GM19023 (cell line): ENCODE data around the gene ZXDB.
"Not testable (repeated sequence)": the region's sequence is repeated elsewhere in the genome, so short reads cannot be mapped to it uniquely, and the experiment has no call there.

Experiments
- ATAC-seq: cut with Tn5 transposase; IDR thresholded peaks from one replicate; pipeline ENCODE4 v1.9.1; 2021; ENCODE audit warnings: mild to moderate bottlenecking, moderate library complexity; ENCODE audit not compliant: unreplicated experiment

Gene ZXDB

DNA sequence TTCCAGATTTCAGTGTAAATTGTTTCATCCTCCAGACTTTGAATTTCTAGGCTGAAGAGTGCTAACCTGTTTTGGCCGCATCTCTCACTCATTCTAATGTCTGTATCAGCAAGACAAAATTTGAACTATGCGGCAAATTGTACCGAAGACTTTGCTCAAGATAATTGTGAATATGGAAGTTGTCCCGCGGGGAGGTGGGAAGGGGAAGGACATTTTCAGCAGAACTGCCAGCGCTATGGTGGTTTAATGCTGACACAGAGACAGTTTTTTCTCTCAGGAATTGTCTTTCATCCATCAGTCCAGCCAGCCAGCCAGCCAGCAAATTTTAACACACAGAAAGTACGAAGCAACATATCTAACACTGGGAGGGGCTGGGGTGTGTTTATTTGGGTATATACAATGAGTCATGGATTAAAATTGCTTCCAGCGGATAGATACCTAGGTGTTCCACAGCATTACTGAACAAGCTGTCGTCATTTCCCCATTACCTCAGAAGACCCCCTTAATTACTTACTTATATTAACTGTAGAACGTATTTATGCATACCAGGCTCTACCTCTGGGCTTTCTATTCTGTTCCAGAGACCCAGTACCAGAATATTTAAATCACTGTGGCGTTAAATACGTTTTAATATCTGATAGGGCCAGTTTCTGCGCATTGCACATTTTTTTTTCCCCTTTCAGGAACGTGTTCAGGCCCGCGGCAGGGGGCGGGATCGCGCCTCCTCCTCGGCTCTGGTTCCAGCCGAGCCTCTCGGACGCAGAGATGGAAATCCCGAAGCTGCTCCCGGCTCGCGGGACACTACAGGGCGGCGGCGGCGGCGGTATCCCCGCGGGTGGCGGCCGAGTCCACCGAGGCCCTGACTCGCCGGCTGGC is at the start of gene ZXDB:
ZXDB (plus strand) TSS at position 728 of the 876 bp plus-strand sequence; CDS start at position 766, 38 bp downstream.
- ATAC-seq: peak; percentile 52

- ATAC-seq: no peak
These were observed 26.6 kb upstream of the ZXDB start for GRCh38 chrX:57565198-57565597.

DNA sequence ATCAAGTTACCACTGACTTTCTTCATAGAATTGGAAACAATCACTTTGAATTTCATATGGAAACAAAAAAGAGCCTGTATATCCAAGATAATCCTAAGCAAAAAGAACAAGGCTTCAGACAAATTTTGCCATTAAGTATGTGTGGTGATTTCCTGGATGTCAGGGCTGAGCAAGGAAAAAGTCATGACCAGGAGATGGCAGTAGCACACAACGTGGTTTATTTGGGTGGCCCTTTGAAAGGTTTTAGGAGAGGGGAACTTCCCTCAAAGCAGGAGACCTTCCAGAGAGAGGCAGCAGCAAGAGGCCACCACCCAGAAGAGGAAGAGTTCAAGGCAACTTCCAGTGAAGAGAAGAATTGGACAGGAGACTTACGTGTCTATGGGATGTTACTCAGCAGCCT is 18.1 kb upstream of the ZXDB start:
- peak; percentile 85 for ATAC-seq

- ATAC-seq: not testable (repeated sequence)
These were observed 8.9 kb upstream of the ZXDB start for GRCh38 chrX:57582948-57583347.

DNA sequence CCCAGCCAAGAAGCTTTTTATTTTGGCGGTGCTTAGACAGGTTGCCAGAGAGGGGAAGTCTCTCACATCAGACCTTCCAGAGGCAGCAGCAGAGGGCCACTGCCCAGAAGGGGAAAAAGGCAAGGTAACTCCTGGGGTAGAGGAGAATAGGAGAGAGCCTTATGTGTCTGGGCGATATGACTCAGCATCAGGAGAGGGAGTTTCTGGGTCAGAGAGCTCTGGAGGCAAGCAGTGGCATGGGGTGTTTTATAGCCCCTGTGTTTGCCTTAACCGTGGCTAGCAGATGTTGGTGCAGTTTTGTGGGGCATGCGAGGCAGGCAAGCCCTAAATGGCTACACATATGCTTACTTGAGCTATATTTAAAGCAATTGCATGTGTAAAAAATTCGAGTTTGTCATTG is 8.3 kb upstream of the ZXDB start:
- no peak for ATAC-seq

DNA sequence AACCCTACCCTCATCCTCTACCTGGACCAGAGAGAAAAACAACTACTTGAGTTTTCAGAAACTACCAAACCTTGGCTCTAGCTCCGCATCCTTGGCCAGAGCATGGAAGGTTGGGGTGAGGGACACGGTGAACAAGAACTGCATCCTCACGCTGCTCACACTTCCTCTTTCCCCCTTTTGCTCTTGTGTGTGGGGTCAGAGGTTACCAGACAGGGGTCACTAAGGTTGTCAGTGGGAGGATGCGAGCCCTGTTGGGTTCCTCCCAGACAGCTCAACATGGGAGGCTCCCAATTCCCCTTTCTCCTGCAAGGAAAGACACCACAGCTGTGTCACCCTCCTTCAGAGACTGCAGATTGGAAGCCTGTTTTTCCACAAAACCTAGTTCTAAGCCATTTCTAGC is 5.5 kb upstream of the ZXDB start:
- ATAC-seq: no peak

- ATAC-seq: no peak
These were observed 4.7 kb upstream of the ZXDB start for GRCh38 chrX:57587062-57587461.

GRCh38 chrX:57587607-57588006 is 4.2 kb upstream of the ZXDB start:
- ATAC-seq: no peak

DNA sequence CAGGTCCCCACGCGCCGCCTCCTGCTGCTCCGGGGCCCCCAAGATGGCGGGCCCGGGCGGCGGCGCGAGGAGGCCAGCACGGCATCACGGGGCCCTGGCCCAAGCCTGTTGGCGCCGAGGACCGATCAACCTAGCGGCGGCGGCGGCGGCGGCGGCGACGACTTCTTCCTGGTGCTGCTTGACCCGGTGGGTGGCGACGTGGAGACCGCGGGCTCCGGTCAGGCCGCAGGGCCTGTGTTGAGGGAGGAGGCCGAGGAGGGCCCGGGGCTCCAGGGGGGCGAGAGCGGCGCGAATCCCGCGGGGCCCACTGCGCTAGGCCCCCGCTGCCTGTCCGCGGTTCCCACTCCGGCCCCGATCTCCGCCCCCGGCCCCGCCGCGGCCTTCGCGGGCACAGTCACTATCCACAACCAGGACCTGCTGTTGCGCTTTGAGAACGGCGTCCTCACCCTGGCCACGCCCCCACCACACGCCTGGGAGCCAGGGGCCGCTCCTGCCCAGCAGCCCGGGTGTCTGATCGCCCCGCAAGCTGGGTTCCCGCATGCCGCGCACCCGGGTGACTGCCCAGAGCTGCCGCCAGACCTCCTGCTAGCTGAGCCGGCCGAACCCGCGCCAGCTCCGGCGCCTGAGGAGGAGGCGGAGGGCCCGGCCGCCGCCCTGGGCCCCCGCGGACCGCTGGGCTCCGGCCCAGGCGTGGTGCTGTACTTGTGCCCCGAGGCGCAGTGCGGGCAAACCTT is 516 bp downstream of the ZXDB start:
- ATAC-seq: peak; percentile 80

GRCh38 chrX:57592894-57593215 is 1.0 kb downstream of the ZXDB start:
- peak; percentile 45 for ATAC-seq

DNA sequence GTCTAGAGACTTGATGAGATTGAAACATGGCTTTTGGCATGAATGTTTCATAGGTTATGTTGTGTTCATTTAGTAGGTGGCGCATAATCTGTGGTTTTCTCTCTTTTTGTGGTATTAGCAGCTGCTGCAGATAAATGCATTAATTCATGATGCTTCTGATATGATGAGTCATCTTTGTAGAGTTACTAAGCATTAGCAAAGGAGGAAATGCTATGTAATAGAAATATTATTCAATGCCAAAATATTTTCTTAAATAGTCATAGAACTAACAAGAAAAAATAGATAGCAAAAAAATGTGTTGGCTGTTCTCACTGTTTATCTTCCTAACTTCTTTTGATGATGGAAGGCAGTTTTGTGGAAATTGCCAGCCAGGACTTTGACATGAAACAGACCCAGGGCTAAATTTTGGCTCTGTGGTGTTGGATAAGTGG is 3.6 kb downstream of the ZXDB start:
- ATAC-seq: no peak

GRCh38 chrX:57596109-57596508 is 4.3 kb downstream of the ZXDB start:
- ATAC-seq: no peak

GRCh38 chrX:57596516-57596915 is 4.7 kb downstream of the ZXDB start:
- ATAC-seq: no peak

GRCh38 chrX:57607295-57608187 is 15.7 kb downstream of the ZXDB start:
- ATAC-seq: no peak

GRCh38 chrX:57613351-57613750 is 21.5 kb downstream of the ZXDB start:
- ATAC-seq: not testable (repeated sequence)

GRCh38 chrX:57629438-57629837 is 37.6 kb downstream of the ZXDB start:
- ATAC-seq: not testable (repeated sequence)

DNA sequence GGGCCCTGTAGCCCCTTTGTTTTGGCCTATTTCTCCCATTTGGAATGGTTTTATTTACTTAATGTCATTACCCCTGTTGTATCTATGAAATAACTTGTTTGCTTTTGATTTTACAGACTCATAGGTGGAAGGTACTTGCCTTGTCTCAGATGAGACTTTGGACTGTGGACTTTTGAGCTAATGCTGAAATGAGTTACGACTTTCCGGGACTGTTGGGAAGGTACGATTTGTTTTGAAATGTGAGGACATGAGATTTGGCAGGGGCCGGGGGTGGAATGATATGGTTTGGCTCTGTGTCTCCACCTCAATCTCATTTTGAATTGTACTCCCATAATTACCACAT is 48.8 kb downstream of the ZXDB start:
- ATAC-seq: no peak

- ATAC-seq: no peak
These were observed 49.5 kb downstream of the ZXDB start for GRCh38 chrX:57641338-57641737.

- ATAC-seq: no peak
These were observed 51.9 kb downstream of the ZXDB start for GRCh38 chrX:57643698-57644097.

GRCh38 chrX:57647020-57647419 is 55.2 kb downstream of the ZXDB start:
- no peak for ATAC-seq
